Fibroblast of skin of left biceps (primary cell): ENCODE results near the gene TOP3B.
"Not testable (repeated sequence)": the region's sequence is repeated elsewhere in the genome, so short reads cannot be mapped to it uniquely, and the experiment has no call there.

Source experiments
- DNase-seq, 2 experiments: peaks; one replicate each; pipeline ENCODE4 v3.0.0-alpha.2; 2013; ENCODE audit warnings: low read depth in 2 of 2

The TOP3B gene

DNA sequence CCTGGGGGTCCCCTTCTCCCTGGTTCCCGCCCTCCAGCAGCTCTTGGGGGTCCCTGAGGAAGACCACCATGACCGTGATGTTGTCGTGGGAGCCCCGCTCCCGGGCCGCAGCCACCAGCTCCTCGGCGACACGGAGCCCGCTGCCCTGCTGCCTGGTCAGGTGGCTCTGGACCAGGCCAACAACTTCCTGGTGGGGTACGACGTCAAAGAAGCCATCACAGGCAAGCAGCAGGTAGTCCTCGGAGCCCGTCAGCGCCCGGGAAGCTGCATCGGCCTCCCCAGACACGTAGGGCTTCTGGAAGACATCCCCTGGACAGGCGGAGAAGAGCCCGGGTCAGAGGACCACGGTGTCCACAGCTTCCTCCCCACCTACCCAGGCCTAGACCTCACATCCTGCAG lies 59.4 kb downstream of the TOP3B start:
- DNase-seq, result no peak

DNA sequence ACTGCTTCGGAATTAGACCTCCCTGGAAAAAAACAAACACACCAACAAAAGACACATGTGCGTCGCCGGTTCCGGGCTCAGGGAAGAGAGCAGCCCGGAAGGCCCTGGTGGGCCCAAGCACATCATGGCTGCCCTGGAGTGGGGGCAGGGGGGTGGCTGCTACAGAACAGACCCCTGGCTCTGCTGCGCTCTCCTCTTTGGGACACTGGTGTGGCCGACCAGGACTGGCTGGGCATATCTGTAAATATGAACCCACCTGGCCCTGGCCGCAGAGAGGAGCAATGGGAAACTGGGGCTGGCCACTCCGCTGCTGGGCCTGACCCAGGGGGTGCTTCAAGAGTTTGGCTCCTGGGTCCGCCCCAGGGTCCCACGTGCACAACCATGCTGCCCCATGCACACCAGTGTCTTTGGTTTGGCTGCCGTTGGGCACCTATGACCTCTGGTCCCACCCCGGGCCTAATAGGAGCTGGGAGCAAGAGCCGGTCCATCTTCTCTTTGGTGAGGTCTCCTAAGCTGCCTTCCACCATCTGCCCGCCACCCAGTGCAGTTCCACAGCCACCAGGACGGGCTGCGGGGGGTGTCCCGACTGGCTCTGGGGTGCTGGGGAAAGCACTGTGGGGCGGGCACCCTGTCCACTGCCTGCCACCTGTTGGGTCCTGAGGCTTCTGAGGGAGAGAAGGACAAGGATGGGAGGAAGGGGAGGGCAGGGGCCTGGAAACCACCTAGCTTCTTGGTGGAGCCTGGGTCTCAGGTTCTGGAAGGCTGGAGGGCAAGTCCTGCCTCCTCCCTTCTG lies 60.0 kb downstream of the TOP3B start:
- no peak for DNase-seq

DNA sequence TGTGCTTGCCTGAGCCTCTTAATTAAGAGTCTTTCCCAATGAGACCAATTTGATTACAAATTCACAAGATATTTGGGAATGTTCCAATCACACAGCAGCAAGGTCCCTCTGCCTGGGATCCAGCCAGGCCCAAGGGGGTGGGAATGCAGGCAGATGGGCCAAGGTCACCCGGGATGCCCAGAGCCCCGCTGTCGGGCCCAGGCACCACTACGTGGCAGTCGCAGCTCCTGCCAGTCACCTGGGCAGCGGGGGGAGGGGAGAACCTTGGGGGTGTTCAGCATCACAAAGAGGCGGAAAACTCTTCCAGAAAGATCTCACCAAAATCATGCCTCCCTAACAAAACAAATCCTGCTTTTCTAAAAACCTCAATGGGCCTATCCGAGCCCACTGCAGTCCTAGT lies 60.9 kb downstream of the TOP3B start:
- DNase-seq, result peak; percentile 5 to 13

DNA sequence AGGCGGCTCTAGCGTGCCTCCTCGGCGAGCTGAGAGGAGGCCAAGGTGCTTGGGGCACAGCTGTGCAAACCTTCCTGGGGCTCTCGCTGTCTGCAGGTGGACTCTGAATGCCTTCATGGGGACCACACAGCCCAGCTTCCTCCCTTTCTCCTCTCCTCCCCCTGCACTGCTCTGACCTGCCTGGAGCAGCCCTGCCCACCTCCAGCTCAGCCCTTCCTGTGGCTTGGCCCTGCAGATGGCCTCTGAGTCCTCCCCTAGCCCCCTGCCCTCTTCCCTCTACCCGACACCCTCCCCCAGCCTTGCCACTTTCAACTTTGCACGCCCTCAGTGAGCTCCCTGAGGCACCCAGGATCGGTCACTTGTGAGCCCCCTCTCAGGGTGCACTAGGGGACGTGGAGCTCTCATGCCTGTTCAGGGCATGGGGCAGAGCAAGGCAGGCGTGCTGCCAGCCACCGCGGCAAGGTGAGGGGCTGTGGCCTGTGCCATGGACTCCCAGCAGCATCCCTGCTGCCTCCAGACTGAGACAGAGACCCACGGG lies 61.3 kb downstream of the TOP3B start:
- DNase-seq, result no peak

DNA sequence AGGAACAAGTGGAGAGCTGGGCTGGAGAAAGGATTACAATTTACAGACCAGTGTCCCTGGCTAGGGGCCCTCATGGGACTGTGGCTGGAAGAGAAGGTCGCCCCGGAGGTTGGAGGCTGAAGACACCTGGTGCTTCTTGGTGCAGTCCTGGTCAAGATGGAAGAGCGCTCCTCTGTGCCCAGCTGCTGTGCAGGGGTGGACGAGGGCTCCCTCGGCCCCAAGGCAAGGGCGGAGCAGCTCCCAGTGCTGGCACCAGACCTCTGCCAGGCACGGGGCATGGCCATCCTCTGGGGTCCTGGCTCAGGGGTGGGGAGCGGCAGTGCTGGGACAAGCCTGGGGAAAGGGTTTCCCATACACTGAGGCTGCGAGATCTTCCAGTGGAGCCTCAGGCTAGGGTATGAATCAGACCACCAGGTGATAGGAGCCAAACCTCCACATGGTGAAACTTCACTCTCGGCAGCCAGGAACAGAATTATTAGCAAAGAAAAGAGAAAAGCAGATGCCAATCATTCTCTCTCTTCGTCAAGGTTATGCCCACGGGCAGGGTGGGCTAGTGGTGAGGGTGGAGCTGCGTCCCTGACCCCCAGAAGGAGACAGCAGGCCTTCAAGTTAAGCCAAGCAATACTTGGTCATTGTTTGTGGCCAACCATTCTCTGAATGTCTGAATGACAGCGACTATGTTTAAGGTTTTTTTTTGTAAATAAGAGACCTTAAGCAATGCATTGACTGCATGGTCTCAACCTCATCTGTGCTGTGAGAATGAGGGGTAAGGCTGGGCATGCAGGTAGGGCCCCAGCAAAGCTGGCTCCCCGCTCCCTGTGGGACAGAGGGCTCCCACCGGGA lies 62.0 kb downstream of the TOP3B start:
- no peak for DNase-seq

DNA sequence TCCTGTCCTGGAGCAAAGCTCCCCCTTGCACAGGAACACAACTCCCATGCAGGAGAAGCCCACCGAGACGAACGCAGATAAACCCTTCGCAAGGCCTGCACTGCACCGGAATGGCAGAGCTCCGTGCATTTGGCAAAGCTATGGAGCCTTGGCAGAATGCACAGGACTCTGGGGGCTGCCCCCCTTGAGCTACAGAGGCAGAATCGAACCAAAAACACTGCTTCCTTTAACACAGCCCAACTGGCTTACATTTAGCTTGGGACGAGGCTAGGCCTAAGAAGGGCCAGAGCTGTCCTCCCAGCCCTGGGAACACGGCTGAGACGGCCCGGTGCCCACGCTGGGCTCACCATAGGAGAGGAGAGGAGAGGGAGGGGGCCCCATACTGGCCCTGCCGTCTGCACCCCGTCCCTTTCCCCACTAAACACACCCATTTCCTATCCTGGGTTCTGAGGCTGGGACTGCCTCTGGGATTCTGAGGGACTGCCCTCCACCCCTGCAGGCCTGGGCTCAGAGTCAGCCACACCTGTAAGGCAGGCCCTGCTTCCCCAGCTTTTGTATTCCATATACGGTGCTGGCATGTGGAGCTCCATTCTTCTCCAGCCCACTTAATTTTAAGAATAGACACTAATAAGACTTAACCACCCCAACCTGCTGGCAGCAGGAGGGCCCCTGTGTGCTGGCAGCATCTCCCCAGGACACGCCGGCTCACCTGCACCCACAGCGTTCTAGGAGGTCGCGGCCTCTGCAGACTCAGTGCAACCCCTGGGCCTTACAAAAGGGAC lies 62.9 kb downstream of the TOP3B start:
- no peak for DNase-seq

DNA sequence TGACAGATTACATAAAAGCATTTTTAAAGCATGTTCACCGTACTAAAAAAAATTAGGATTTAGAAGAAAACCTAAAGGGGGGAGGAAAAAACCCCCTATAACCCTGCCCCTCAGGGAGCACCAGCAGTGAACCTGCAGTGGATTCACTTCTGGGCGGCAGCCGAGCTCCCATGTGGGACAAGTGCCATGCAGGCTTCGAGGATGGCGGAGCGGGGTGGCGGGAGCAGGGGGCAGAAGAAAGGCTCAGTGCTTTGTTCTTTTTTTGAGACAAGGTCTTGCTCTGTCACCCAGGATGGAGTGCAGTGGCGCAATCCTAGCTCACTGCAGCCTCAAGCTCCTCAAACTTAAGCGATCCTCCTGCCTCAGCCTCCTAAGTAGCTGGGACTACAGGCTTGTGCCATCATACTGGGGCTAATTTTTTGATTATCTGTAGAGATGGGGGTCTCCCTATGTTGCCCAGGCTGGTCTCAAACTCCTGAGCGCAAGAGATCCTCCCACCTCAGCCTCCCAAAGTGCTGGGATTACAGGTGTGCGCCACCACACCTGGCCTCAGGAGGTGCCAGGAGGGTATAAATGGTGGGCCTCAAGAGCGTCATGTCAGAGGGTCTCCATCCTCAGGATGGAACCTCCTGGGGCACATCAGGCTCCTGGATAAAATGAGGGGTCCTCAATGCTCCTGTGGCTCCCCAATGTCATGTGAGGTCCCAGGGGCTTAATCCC lies 64.0 kb downstream of the TOP3B start:
- no peak for DNase-seq

DNA sequence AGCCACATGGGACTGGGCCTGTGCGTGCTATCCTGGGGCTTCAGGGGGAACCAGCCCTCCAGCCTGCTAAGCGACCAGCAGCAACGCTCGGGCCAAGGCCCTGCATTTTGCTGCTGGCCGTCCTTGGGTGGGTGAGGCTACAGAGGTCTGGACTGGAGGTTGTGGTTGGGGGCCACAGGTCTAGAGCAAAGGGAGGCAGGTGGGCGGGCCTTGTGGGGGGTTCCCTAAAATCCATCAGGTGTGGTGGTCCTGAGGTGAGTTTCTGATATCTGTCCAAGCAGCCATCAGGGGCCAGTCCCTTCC lies 64.7 kb downstream of the TOP3B start:
- no peak for DNase-seq

DNA sequence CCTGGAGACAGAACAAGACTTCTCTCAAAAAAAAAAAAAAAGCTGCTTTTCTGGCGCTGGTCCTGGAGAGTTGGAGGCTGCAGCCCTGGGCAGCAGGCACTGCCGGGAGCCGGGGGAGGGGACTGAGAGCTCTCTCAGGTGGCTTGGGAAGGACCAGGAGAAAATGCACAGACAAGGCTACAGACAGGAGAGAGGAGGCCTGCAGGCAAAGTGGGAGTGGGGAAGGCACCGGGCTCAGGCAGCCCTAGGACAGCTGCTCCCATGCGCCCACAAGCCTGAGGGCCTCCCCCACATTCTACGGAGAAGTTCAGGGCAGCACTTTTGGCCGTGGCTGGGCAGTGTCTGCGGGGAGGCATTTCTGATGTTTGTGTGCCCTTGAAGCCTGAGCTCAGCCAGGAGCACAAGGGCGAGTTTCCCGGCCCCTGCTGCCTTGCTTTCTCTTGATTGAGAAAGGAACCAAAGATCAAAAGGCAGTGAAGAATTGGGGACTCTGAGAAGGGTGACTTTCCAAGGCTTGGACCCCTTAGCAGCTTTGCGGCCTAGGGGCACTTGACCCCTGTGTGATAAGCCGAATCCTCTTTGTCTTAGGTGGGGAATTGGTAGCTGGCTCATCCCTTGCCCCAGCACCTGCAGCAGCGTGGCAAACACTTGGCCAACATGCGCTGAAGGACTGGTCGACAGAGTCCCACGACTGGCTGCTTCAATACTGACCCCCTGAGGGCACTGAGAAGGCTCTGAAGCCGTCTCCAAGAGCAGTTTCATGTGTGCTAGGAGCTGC lies 65.2 kb downstream of the TOP3B start:
- no peak for DNase-seq

DNA sequence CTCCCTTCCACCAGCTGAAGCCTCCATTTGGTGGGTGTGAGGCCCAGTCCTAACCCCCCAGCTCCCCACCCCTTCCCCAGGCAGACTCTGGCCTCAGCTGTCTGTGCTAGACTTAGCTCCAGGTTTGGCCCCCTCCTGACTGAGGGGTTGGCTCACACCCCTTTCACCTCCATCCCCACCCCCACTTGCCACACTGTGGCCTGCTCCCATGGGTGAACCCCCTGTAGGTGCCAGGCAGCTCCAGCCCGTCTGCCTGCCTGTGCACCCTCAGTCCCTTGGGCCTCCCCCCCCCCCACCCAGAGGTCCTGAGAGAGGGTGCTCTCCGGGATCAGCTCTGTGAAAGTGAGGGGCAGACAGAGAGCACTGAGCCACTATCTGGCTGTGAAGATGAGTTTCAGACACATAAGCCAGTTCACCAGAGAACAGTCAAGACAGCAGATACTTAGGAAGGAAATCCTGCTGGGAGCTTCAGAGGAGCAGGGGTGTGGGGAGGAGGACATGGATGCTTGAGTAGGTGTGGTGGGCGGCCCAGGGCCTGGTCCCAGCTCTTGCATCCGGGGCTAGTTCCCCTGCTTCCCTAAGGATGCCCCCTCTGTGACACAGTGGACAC lies 66.2 kb downstream of the TOP3B start:
- no peak for DNase-seq

DNA sequence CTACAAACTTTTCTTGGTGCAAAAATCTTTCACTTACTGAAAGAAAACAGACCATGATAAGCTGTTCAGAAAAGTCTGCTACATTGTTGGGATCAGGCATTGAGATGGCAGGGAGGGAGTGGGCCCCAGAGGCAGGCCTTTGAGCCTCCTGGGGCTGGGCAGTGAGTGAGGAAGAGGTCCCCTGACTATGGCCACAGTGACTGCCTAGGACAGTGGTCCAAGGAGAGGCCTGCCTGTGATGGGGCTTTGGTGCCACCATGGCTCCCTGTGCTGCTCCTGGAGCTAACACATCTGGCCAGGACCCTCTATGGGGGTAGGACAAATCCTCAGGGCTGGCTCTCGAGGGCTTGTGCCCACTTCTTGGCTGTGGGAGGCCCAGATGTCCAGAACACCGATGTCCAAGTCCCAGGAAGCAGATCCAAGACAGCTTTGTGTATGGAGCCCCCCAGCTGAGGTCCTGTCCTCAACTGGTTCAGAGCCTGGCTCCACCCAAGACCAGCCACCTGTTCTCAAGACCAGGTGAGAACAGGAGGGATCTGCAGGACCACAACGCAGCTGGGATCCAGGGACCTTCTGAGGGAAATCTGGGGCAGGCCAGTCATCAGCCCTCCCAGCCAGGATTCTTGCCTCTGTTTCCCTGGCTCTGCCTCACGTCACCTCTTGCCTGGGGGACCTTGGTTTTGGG lies 66.8 kb downstream of the TOP3B start:
- DNase-seq, result no peak

DNA sequence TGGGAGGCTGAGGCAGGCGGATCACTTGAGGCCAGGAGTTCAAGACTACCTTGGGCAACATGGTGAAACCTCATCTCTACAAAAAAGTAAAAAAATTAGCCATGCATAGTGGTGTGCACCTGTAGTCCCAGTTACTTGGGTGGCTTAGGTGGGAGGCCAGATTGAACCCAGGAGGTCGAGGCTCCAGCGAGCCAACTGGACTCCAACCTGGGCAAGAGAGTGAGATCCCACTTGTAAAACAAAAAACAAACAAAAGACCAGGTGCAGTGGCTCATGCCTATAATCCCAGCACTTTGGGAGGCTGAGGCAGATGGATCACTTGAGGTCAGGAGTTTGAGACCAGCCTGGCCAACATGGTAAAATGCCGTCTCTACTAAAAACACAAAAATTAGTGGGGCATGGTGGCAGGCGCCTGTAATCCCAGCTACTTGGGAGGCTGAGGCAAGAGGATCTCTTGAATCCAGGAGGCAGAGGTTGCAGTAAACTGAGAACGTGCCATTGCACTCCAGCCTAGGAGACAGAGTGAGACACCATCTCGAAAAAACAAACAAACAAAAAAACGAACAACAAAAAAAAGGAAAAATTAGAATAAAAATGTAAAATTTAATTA lies 68.4 kb downstream of the TOP3B start:
- DNase-seq, result not testable (repeated sequence)

DNA sequence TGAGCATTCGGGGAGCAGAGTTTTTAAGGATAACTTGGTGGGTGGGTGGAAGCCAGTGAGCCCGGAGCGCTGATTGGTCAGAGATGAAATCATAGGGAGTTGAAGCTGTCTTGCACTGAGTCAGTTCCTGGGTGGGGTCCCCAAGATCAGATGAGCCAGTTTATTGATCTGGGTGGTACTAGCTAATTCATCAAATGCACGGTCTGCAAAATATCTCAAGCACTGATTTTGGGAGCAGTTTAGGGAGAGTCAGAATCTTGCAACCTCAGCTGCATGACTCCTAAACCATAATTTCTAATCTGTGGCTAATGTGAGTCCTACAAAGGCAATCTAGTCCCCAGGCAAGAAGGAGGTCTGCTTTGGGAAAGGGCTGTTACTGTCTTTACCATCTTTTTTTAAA lies 72.2 kb downstream of the TOP3B start:
- not testable (repeated sequence) for DNase-seq

DNA sequence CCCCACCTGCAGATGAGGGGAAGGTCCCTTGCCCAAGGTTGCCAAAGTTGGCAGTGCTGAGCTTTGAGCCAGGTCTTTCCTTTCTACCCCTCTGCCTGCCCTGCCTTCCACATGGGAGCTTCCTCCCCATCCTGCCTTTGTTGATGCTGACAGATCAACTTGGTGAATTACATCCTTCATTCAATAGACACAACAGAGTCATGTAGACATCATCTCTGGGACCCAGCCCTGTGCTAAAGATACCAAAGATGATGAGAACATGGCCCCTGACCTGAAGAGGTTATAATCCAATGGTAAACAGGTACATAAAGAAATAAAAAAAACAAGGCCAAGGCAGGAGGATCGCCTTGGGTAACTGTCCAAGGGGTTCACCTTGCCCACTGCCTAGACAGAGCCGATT lies 72.7 kb downstream of the TOP3B start:
- no peak for DNase-seq

DNA sequence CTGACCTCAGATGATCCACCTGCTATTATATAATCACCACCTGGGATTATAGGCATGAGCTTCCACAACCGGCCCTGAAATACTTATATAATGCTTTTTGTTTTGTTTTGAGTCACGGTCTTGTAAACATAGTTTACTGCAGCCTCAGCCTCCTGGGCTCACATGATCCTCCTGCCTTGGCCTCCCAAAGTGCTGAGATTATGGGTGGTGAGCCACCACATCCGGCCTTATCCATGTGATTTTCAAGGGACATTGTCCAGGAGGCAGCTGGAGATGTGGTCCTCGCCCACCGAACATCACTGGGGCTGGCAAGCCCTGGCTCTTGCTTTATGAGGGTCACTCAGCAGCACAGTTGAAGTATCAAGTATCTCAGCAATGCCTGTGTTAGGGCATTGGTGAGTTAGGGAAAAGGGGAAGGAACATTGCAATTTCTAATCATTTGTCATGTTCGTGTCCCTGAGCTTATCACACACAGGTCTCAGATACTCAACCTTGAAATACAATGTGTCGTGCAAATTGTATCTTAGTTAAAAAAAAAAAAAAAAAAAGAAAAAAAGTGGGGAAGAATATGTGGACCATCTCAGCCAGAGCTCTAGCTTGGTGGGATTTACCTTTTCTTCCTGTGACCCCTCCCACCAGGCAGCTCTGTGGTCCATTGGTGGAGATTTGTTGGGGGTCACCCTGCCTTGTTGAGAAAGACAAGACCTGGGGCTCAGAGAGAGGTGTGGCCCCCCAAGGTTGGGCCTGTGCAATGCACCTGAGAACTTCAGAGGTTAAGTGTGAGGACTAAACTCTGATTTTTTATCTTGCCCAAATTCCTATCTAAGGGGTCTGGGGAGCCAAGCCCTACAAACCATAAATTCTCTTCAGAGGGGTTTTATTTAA lies 74.7 kb downstream of the TOP3B start:
- DNase-seq, result no peak
